ENCODE data around the gene GNG13.

The GNG13 gene

GRCh38 chr16:802914-803753 lies 2.6 kb upstream of the GNG13 start:
- TF ChIP-seq, protein P1, sequence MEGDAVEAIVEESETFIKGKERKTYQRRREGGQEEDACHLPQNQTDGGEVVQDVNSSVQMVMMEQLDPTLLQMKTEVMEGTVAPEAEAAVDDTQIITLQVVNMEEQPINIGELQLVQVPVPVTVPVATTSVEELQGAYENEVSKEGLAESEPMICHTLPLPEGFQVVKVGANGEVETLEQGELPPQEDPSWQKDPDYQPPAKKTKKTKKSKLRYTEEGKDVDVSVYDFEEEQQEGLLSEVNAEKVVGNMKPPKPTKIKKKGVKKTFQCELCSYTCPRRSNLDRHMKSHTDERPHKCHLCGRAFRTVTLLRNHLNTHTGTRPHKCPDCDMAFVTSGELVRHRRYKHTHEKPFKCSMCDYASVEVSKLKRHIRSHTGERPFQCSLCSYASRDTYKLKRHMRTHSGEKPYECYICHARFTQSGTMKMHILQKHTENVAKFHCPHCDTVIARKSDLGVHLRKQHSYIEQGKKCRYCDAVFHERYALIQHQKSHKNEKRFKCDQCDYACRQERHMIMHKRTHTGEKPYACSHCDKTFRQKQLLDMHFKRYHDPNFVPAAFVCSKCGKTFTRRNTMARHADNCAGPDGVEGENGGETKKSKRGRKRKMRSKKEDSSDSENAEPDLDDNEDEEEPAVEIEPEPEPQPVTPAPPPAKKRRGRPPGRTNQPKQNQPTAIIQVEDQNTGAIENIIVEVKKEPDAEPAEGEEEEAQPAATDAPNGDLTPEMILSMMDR (IDR thresholded peaks at IDR 0.05), result no peak

DNA sequence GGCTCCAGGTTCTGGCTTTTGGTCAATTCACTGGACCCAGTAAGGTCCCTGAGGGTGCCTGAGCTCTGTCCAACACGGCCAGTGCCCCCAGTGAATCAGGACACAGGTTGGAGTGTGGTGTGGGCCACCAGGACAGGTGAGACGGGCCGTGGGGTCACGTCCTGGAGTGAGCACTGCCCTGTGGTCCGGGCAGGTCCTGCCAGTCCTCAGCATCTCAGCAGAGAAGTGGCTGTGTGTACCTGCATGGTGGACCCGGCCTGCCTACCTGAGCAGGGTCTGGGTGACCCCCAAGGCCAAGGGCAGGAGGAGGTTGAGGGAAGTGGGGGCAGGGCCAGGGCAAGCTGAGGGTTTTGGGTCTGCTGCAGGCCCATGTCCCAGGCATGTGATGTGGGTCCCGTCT lies 1.9 kb upstream of the GNG13 start:
- TF ChIP-seq, protein P1 (IDR thresholded peaks at IDR 0.05), result no peak

DNA sequence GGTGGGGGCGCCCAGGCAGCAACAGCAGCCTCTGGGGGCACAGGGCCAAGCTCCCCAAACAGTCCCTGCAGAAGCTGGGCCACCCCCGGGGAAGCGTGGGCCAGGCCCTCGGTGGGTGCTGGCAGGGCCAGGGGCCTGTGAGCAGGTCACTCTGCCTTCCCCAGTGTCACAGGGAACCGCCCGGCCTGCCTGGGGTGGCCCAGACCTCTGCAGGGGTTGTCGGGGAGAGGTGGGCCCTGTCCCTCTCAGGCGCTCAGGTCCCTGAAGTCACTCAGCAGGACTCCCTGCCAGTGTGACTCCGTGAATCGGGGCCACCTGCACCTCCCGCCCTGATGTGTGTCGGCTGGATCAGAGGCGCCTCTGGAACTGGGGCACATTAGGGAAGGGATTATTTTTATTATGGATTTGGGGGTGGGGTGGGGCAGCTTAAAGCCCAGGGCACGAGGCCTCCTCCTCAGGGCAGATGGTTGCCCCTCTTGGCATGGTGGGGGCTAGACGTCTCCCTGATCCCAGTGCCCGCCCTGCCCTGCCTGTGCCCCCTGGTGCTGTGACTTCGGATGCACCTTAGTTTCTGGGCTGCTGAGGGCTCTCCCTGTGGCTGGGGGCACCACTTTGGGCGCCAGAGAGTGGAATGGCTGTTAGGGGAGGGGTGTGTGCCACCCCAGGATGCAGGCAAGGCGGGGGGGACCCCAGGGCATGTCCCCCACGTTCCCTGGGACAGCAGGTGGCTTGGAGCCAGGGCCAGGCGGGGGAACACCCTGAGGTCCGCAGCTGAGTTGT lies 1.2 kb upstream of the GNG13 start:
- TF ChIP-seq, protein P1 (IDR thresholded peaks at IDR 0.05), result no peak

GRCh38 chr16:800834-801511 lies 439 bp upstream of the GNG13 start:
- TF ChIP-seq, protein P1 (IDR thresholded peaks at IDR 0.05), result no peak

DNA sequence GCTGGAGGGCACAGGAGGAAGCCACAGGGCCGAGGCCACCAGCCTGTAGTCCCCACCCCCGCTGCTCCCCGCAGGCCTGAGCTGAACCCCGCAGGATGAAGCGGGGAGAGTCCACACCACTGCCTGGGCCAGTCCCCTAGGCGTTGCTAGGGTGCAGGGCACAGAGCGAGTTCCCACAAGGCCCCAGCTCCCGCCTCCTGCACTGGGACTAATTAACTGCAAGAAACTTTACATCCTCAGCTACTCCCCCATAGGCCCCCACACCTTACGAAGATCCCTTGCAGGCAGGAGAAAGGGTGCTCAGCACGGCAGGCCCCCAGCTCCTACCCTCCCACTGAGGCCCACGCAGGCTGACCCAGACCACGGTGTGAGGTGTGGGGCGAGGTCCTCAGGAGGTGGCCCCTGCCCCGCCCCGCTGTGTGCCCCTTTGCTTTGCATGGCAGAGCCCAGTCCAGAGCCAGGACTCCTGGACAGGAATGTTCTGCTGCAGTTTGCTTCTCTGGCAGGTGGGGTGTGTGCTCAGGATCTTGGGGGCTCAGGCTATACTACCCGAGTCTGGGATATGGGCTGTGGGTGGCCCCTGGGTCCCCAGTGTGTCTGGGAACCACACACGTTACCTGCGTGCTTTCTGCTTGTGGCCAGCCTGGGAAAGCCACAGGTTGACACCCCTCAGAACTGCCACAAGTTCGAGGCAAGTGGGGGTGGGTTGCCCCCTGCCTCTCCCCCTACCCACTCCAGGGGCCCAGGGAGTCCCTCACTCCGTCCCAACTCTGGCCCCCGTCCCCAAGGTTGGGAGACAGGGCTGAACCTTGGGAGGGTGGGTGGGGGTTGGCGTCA lies 1.2 kb downstream of the GNG13 start:
- TF ChIP-seq, protein P1 (IDR thresholded peaks at IDR 0.05), result no peak

GRCh38 chr16:798666-799065 lies 1.9 kb downstream of the GNG13 start:
- TF ChIP-seq, protein P1 (IDR thresholded peaks at IDR 0.05), result no peak

GRCh38 chr16:797686-798085 lies 2.8 kb downstream of the GNG13 start:
- TF ChIP-seq, protein P1 (IDR thresholded peaks at IDR 0.05), result no peak
